K562 (cell line): ENCODE measurements around the gene EXD2.

Experiments used
- CHD4 ChIP-seq: fragments of 200-600 bp; sonication (generic); IDR thresholded peaks from 3 replicates; pipeline ENCODE4 v1.6.1; 2012; ENCODE audit warnings: low read depth, mild to moderate bottlenecking, mixed read lengths, low read length, inconsistent platforms; ENCODE audit not compliant: insufficient read depth, insufficient replicate concordance, poor library complexity, severe bottlenecking
- DNMT1 ChIP-seq: fragments of 450-650 bp; IDR thresholded peaks from 2 replicates; pipeline ENCODE4 v1.6.1; 2016; ENCODE audit warnings: antibody characterized with exemption, mild to moderate bottlenecking
- TEAD1 ChIP-seq, 2 experiments: fragments of 450-650 bp in 1 of 2; sonication (generic) in 1 of 2; formaldehyde crosslinking; IDR thresholded peaks; 2 replicates each; pipeline versions ENCODE4 v1.4.0 to v1.8.0; 2020 to 2022; ENCODE audit warnings: mild to moderate bottlenecking in 2 of 2, missing genetic modification reagents in 1 of 2
- ZNF318 ChIP-seq, 2 experiments: fragments of 450-650 bp; IDR thresholded peaks; 2 replicates each; pipeline ENCODE4 v1.6.1; 2016; ENCODE audit warnings: mild to moderate bottlenecking in 2 of 2, borderline replicate concordance in 1 of 2, low read depth in 1 of 2, moderate library complexity in 1 of 2
- TF ChIP-seq, protein P1 (sequence below), 2 experiments: IDR thresholded peaks; 2 replicates each; pipeline ENCODE4 v1.6.1; 2012; ENCODE audit warnings: improper control_type of control experiment in 2 of 2, low read depth in 2 of 2, low read length in 2 of 2, borderline replicate concordance in 1 of 2

- TF ChIP-seq, protein P1, sequence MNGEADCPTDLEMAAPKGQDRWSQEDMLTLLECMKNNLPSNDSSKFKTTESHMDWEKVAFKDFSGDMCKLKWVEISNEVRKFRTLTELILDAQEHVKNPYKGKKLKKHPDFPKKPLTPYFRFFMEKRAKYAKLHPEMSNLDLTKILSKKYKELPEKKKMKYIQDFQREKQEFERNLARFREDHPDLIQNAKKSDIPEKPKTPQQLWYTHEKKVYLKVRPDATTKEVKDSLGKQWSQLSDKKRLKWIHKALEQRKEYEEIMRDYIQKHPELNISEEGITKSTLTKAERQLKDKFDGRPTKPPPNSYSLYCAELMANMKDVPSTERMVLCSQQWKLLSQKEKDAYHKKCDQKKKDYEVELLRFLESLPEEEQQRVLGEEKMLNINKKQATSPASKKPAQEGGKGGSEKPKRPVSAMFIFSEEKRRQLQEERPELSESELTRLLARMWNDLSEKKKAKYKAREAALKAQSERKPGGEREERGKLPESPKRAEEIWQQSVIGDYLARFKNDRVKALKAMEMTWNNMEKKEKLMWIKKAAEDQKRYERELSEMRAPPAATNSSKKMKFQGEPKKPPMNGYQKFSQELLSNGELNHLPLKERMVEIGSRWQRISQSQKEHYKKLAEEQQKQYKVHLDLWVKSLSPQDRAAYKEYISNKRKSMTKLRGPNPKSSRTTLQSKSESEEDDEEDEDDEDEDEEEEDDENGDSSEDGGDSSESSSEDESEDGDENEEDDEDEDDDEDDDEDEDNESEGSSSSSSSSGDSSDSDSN (IDR thresholded peaks at IDR 0.05; ENCODE audit: borderline replicate concordance in 1 of 2, low read depth in 2 of 2, low read length in 2 of 2) = no peak
- TF ChIP-seq CHD4 (no peak), DNMT1 (no peak), ZNF318 (IDR thresholded peaks at IDR 0.05; ENCODE audit: borderline replicate concordance in 1 of 2, low read depth in 1 of 2) (no peak), TEAD1 (CRISPR knock-in tag; IDR thresholded peaks at IDR 0.05) (no peak)
These were observed 94.5 kb downstream of the EXD2 start for GRCh38 chr14:69285661-69286255.
